ENCODE results near the gene SLC43A1.

The SLC43A1 gene

GRCh38 chr11:57501953-57502352 lies 13.5 kb downstream of the SLC43A1 start:
- no peak overlapping the region for H3K4me3 ChIP-seq (ENCODE audit: low read depth, low read length)
- H4K12ac ChIP-seq (ENCODE audit: low read depth, low read length): no peak overlapping the region
- no peak overlapping the region for H4K91ac ChIP-seq (ENCODE audit: low read depth, low read length)
- H3K4me2 ChIP-seq (ENCODE audit: low read length): no peak overlapping the region
- peaks cover 2% of the 10 kb centered on the region for H3K9me3 ChIP-seq (ENCODE audit: insufficient read depth, low read depth, low read length)
- no peak overlapping the region for H3K23ac ChIP-seq (ENCODE audit: low read length)
- no peak overlapping the region for H2BK120ac ChIP-seq (ENCODE audit: insufficient read depth, low read length, poor library complexity)
- no peak overlapping the region for H3K14ac ChIP-seq (ENCODE audit: low read length)
- H3K9ac ChIP-seq (ENCODE audit: low read length): no peak overlapping the region
- no peak overlapping the region for H2AK5ac ChIP-seq (ENCODE audit: low read length)
- H3K18ac ChIP-seq (ENCODE audit: low read length): no peak overlapping the region
- H2BK5ac ChIP-seq (ENCODE audit: low read depth, low read length, poor library complexity): no peak overlapping the region
- no peak overlapping the region for H4K8ac ChIP-seq (ENCODE audit: low read depth, low read length)
- H3K36me3 ChIP-seq (ENCODE audit: control insufficient read depth in 1 of 2, insufficient read depth in 2 of 2, low read length in 2 of 2): no peaks in the 10 kb centered on the region
- no peak overlapping the region for H3K27ac ChIP-seq (ENCODE audit: low read depth, low read length)
- H2AFZ ChIP-seq (ENCODE audit: insufficient read depth, low read length, poor library complexity): no peak overlapping the region
- no peak for DNase-seq
- H2BK12ac ChIP-seq (ENCODE audit: low read length): no peak overlapping the region
- WGBS (ENCODE audit: extremely low coverage, insufficient coverage, insufficient read length): no CpG with 5 or more reads among the region's 4 CpGs
- peaks cover 3% of the 10 kb centered on the region for H3K79me1 ChIP-seq (ENCODE audit: low read length)
- no peak overlapping the region for H3K4ac ChIP-seq (ENCODE audit: low read depth, low read length)
- H3K27me3 ChIP-seq (ENCODE audit: insufficient read depth, low read length): no peaks in the 10 kb centered on the region
- H3K4me1 ChIP-seq (ENCODE audit: control insufficient read depth in 1 of 2, insufficient read depth in 2 of 2, low read length in 2 of 2): peaks cover 3 to 14% of the 10 kb centered on the region in 2 experiments
- no peaks in the 10 kb centered on the region for H3K79me2 ChIP-seq (ENCODE audit: control insufficient read depth, insufficient read depth, low read length, poor library complexity)

- H2AFZ ChIP-seq (ENCODE audit: insufficient read depth, low read length, poor library complexity): no peak overlapping the region
- peaks cover 2% of the 10 kb centered on the region for H3K9me3 ChIP-seq (ENCODE audit: insufficient read depth, low read depth, low read length)
- no peak overlapping the region for H4K8ac ChIP-seq (ENCODE audit: low read depth, low read length)
- DNase-seq: no peak
- no peak overlapping the region for H4K91ac ChIP-seq (ENCODE audit: low read depth, low read length)
- H3K14ac ChIP-seq (ENCODE audit: low read length): no peak overlapping the region
- H3K27me3 ChIP-seq (ENCODE audit: insufficient read depth, low read length): no peaks in the 10 kb centered on the region
- no peak overlapping the region for H3K4me3 ChIP-seq (ENCODE audit: low read depth, low read length)
- H3K79me2 ChIP-seq (ENCODE audit: control insufficient read depth, insufficient read depth, low read length, poor library complexity): no peaks in the 10 kb centered on the region
- H2BK120ac ChIP-seq (ENCODE audit: insufficient read depth, low read length, poor library complexity): no peak overlapping the region
- no CpG with 5 or more reads among the region's 15 CpGs for WGBS (ENCODE audit: extremely low coverage, insufficient coverage, insufficient read length)
- no peak overlapping the region for H3K23ac ChIP-seq (ENCODE audit: low read length)
- H3K4me2 ChIP-seq (ENCODE audit: low read length): no peak overlapping the region
- peaks cover 3 to 14% of the 10 kb centered on the region in 2 experiments for H3K4me1 ChIP-seq (ENCODE audit: control insufficient read depth in 1 of 2, insufficient read depth in 2 of 2, low read length in 2 of 2)
- no peaks in the 10 kb centered on the region for H3K36me3 ChIP-seq (ENCODE audit: control insufficient read depth in 1 of 2, insufficient read depth in 2 of 2, low read length in 2 of 2)
- H2BK12ac ChIP-seq (ENCODE audit: low read length): no peak overlapping the region
- no peak overlapping the region for H3K27ac ChIP-seq (ENCODE audit: low read depth, low read length)
- H3K4ac ChIP-seq (ENCODE audit: low read depth, low read length): no peak overlapping the region
- no peak overlapping the region for H3K18ac ChIP-seq (ENCODE audit: low read length)
- no peak overlapping the region for H4K12ac ChIP-seq (ENCODE audit: low read depth, low read length)
- H2BK5ac ChIP-seq (ENCODE audit: low read depth, low read length, poor library complexity): no peak overlapping the region
- no peak overlapping the region for H2AK5ac ChIP-seq (ENCODE audit: low read length)
- H3K79me1 ChIP-seq (ENCODE audit: low read length): peaks cover 3% of the 10 kb centered on the region
- no peak overlapping the region for H3K9ac ChIP-seq (ENCODE audit: low read length)
These were observed 14.6 kb downstream of the SLC43A1 start for GRCh38 chr11:57500926-57501325.

- no peak overlapping the region for H4K8ac ChIP-seq (ENCODE audit: low read depth, low read length)
- WGBS (ENCODE audit: extremely low coverage, insufficient coverage, insufficient read length): no CpG with 5 or more reads among the region's 8 CpGs
- no peak overlapping the region for H2BK5ac ChIP-seq (ENCODE audit: low read depth, low read length, poor library complexity)
- no peak overlapping the region for H3K18ac ChIP-seq (ENCODE audit: low read length)
- no peak overlapping the region for H2BK12ac ChIP-seq (ENCODE audit: low read length)
- H4K91ac ChIP-seq (ENCODE audit: low read depth, low read length): no peak overlapping the region
- H4K12ac ChIP-seq (ENCODE audit: low read depth, low read length): no peak overlapping the region
- no peak overlapping the region for H3K4me3 ChIP-seq (ENCODE audit: low read depth, low read length)
- H3K36me3 ChIP-seq (ENCODE audit: control insufficient read depth in 1 of 2, insufficient read depth in 2 of 2, low read length in 2 of 2): no peaks in the 10 kb centered on the region
- H3K4me2 ChIP-seq (ENCODE audit: low read length): no peak overlapping the region
- no peak overlapping the region for H2AFZ ChIP-seq (ENCODE audit: insufficient read depth, low read length, poor library complexity)
- DNase-seq: no peak
- H2BK120ac ChIP-seq (ENCODE audit: insufficient read depth, low read length, poor library complexity): no peak overlapping the region
- no peak overlapping the region for H3K14ac ChIP-seq (ENCODE audit: low read length)
- no peak overlapping the region for H3K27ac ChIP-seq (ENCODE audit: low read depth, low read length)
- no peak overlapping the region for H3K23ac ChIP-seq (ENCODE audit: low read length)
- H3K4ac ChIP-seq (ENCODE audit: low read depth, low read length): no peak overlapping the region
- H3K9ac ChIP-seq (ENCODE audit: low read length): no peak overlapping the region
- H3K27me3 ChIP-seq (ENCODE audit: insufficient read depth, low read length): no peaks in the 10 kb centered on the region
- H3K79me1 ChIP-seq (ENCODE audit: low read length): peaks cover 3% of the 10 kb centered on the region
- peaks cover 3 to 14% of the 10 kb centered on the region in 2 experiments for H3K4me1 ChIP-seq (ENCODE audit: control insufficient read depth in 1 of 2, insufficient read depth in 2 of 2, low read length in 2 of 2)
- H2AK5ac ChIP-seq (ENCODE audit: low read length): no peak overlapping the region
- H3K79me2 ChIP-seq (ENCODE audit: control insufficient read depth, insufficient read depth, low read length, poor library complexity): no peaks in the 10 kb centered on the region
- H3K9me3 ChIP-seq (ENCODE audit: insufficient read depth, low read depth, low read length): peaks cover 2% of the 10 kb centered on the region
These were observed 15.0 kb downstream of the SLC43A1 start for GRCh38 chr11:57500515-57500914.

- no peak overlapping the region for H3K4me3 ChIP-seq (ENCODE audit: low read depth, low read length)
- peaks cover 3 to 14% of the 10 kb centered on the region in 2 experiments for H3K4me1 ChIP-seq (ENCODE audit: control insufficient read depth in 1 of 2, insufficient read depth in 2 of 2, low read length in 2 of 2)
- peak overlapping the region; percentile 15 for H4K8ac ChIP-seq (ENCODE audit: low read depth, low read length)
- peaks cover 3% of the 10 kb centered on the region for H3K79me1 ChIP-seq (ENCODE audit: low read length)
- no peaks in the 10 kb centered on the region for H3K27me3 ChIP-seq (ENCODE audit: insufficient read depth, low read length)
- peak overlapping the region; percentile 72 for H3K4me2 ChIP-seq (ENCODE audit: low read length)
- H2AK5ac ChIP-seq (ENCODE audit: low read length): no peak overlapping the region
- H4K12ac ChIP-seq (ENCODE audit: low read depth, low read length): no peak overlapping the region
- H3K23ac ChIP-seq (ENCODE audit: low read length): no peak overlapping the region
- DNase-seq: no peak
- H3K4ac ChIP-seq (ENCODE audit: low read depth, low read length): no peak overlapping the region
- WGBS (ENCODE audit: extremely low coverage, insufficient coverage, insufficient read length): no CpG with 5 or more reads among the region's 12 CpGs
- H2BK5ac ChIP-seq (ENCODE audit: low read depth, low read length, poor library complexity): no peak overlapping the region
- H3K18ac ChIP-seq (ENCODE audit: low read length): no peak overlapping the region
- H2AFZ ChIP-seq (ENCODE audit: insufficient read depth, low read length, poor library complexity): peak overlapping the region; percentile 13
- no peak overlapping the region for H3K9ac ChIP-seq (ENCODE audit: low read length)
- H2BK120ac ChIP-seq (ENCODE audit: insufficient read depth, low read length, poor library complexity): no peak overlapping the region
- H3K79me2 ChIP-seq (ENCODE audit: control insufficient read depth, insufficient read depth, low read length, poor library complexity): no peaks in the 10 kb centered on the region
- H3K14ac ChIP-seq (ENCODE audit: low read length): no peak overlapping the region
- no peaks in the 10 kb centered on the region for H3K36me3 ChIP-seq (ENCODE audit: control insufficient read depth in 1 of 2, insufficient read depth in 2 of 2, low read length in 2 of 2)
- no peak overlapping the region for H2BK12ac ChIP-seq (ENCODE audit: low read length)
- H4K91ac ChIP-seq (ENCODE audit: low read depth, low read length): no peak overlapping the region
- peaks cover 2% of the 10 kb centered on the region for H3K9me3 ChIP-seq (ENCODE audit: insufficient read depth, low read depth, low read length)
- no peak overlapping the region for H3K27ac ChIP-seq (ENCODE audit: low read depth, low read length)
These were observed 15.5 kb downstream of the SLC43A1 start for GRCh38 chr11:57499983-57500461.
